HepG2 (cell line): ENCODE results near the gene FDXR. TPM values are rescaled to one million over a fixed set of nuclear protein-coding genes. Genes with fewer than 3 reads are reported as not detected.

Source experiments
- ATAC-seq: fragments of 200-7000 bp; cut with Tn5 transposase; 3 replicates; pipeline ENCODE4 v1.9.1; 2020; ENCODE audit warnings: mild to moderate bottlenecking, moderate library complexity
- BruUV-seq: library from RNA; stranded (reverse); fragments of 400-500 nt; replicated peaks from 2 replicates; lab custom pipeline; 2021; lab: Mats Ljungman, UMichigan
- CTCF ChIA-PET: fragments of 300-600 bp; formaldehyde crosslinking; extraction: SDS; loops from one replicate; lab custom pipeline; 2021; ENCODE audit warnings: low total read pairs, inconsistent platforms, low intra/inter-chr PET ratio; lab: Yijun Ruan, JAX
- POLR2A ChIA-PET: fragments of 350-600 bp; sonication (Branson Sonifier 250); formaldehyde crosslinking; loops from one replicate; lab custom pipeline; 2020; ENCODE audit warnings: antibody characterized with exemption, inconsistent platforms; lab: Yijun Ruan, JAX
- DNase-seq: peaks from one replicate; pipeline ENCODE4 v3.0.0-alpha.2; 2015; ENCODE audit warnings: low spot score
- FAIRE-seq: peaks from 3 replicates; lab custom pipeline; 2011; peaks lifted over from hg19 to GRCh38; lab: Jason Lieb, UNC
- H2AFZ ChIP-seq: one replicate; pipeline ENCODE4 v1.6.1; 2011; ENCODE audit warnings: low read length, inconsistent platforms
- H3K27ac ChIP-seq: fragments of 300-600 bp; 3 replicates; pipeline ENCODE4 v1.8.0; 2011; ENCODE audit warnings: mixed run types, mild to moderate bottlenecking, mixed read lengths, low read length, inconsistent platforms; ENCODE audit not compliant: insufficient read depth; ENCODE audit errors: extremely low read length
- H3K27me3 ChIP-seq, 2 experiments: fragments of 200-600 bp in 1 of 2; 2 replicates in 1 of 2; 3 replicates in 1 of 2; pipeline versions ENCODE4 v1.6.0 to v1.8.0; 2011; ENCODE audit warnings: low read length in 2 of 2, mild to moderate bottlenecking in 2 of 2, moderate library complexity in 2 of 2, inconsistent platforms in 1 of 2; ENCODE audit not compliant: insufficient read depth in 2 of 2, control insufficient read depth in 1 of 2
- H3K36me3 ChIP-seq, 2 experiments: fragments of 200-600 bp in 1 of 2; replicated peaks in 1 of 2; 2 replicates in 1 of 2; 3 replicates in 1 of 2; pipeline versions ENCODE4 v1.5.1 to v1.8.0; 2011; ENCODE audit warnings: low read length in 2 of 2, inconsistent platforms in 1 of 2; ENCODE audit not compliant: insufficient read depth in 2 of 2, control insufficient read depth in 1 of 2
- H3K4me1 ChIP-seq: 2 replicates; pipeline ENCODE4 v1.5.1; 2012; ENCODE audit warnings: low read length, inconsistent platforms; ENCODE audit not compliant: insufficient read depth
- H3K4me2 ChIP-seq: 2 replicates; pipeline ENCODE4 v1.6.0; 2011; ENCODE audit warnings: low read depth, low read length, inconsistent platforms
- H3K4me3 ChIP-seq, 3 experiments: fragments of 200-600 bp in 1 of 3; sonication (generic), shearing (Covaris generic) in 1 of 3; replicated peaks in 1 of 3; 2 replicates each; pipeline ENCODE4 v1.5.1; 2011 to 2016; ENCODE audit warnings: low read length in 3 of 3, inconsistent platforms in 2 of 3, low read depth in 2 of 3, mild to moderate bottlenecking in 2 of 3, control low read depth in 1 of 3, mixed read lengths in 1 of 3; ENCODE audit not compliant: insufficient read depth in 1 of 3
- H3K79me2 ChIP-seq: one replicate; pipeline ENCODE4 v1.6.1; 2011; ENCODE audit warnings: low read length, inconsistent platforms; ENCODE audit not compliant: insufficient read depth
- H3K9ac ChIP-seq: 2 replicates; pipeline ENCODE4 v1.6.0; 2011; ENCODE audit warnings: mild to moderate bottlenecking, low read depth, low read length, inconsistent platforms; ENCODE audit not compliant: insufficient read depth
- H3K9me3 ChIP-seq: 2 replicates; pipeline ENCODE4 v1.5.1; 2012; ENCODE audit warnings: mild to moderate bottlenecking, low read length
- H4K20me1 ChIP-seq: 2 replicates; pipeline ENCODE4 v1.6.0; 2011; ENCODE audit warnings: inconsistent platforms, mild to moderate bottlenecking, low read length, moderate library complexity; ENCODE audit not compliant: insufficient read depth
- AHDC1 ChIP-seq: sonication (generic); formaldehyde crosslinking; IDR thresholded peaks from 2 replicates; pipeline ENCODE4 v1.5.1; 2020; ENCODE audit warnings: mild to moderate bottlenecking, missing genetic modification reagents, borderline replicate concordance
- CREB1 ChIP-seq, 2 experiments: fragments of 450-650 bp in 1 of 2; IDR thresholded peaks; 2 replicates each; pipeline ENCODE4 v1.6.1; 2016 to 2017; ENCODE audit warnings: control low read depth in 1 of 2, mild to moderate bottlenecking in 1 of 2, missing compliant biosample characterization in 1 of 2, missing genetic modification characterization in 1 of 2
- CREBL2 ChIP-seq: sonication (generic); formaldehyde crosslinking; IDR thresholded peaks from 2 replicates; pipeline ENCODE4 v1.8.1; 2023; ENCODE audit warnings: missing genetic modification reagents, mild to moderate bottlenecking, borderline replicate concordance
- HHEX ChIP-seq: IDR thresholded peaks from 2 replicates; pipeline ENCODE4 v1.6.1; 2016; ENCODE audit warnings: control low read depth
- IRX3 ChIP-seq: sonication (generic); formaldehyde crosslinking; IDR thresholded peaks from 2 replicates; pipeline ENCODE4 v1.8.1; 2023; ENCODE audit warnings: mild to moderate bottlenecking, low read depth, missing genetic modification reagents, borderline replicate concordance
- MED13 ChIP-seq: sonication (generic); formaldehyde crosslinking; IDR thresholded peaks from 2 replicates; pipeline ENCODE4 v1.5.0; 2020; ENCODE audit warnings: missing genetic modification reagents
- PLRG1 ChIP-seq: fragments of 450-650 bp; conservative IDR thresholded peaks from 2 replicates; pipeline ENCODE4 v1.6.1; 2016
- POGK ChIP-seq: sonication (generic); formaldehyde crosslinking; conservative IDR thresholded peaks from 2 replicates; pipeline ENCODE4 v1.8.0; 2022; ENCODE audit warnings: mild to moderate bottlenecking, moderate library complexity, missing genetic modification reagents
- POLR2G ChIP-seq: fragments of 200-400 bp; formaldehyde crosslinking; IDR thresholded peaks from 2 replicates; pipeline ENCODE4 v1.6.1; 2018; ENCODE audit warnings: mild to moderate bottlenecking, low read depth, low read length, moderate library complexity
- PRPF4 ChIP-seq: fragments of 200-400 bp; formaldehyde crosslinking; IDR thresholded peaks from 2 replicates; pipeline ENCODE4 v1.6.1; 2016; ENCODE audit warnings: low read length, low read depth; ENCODE audit not compliant: poor library complexity, severe bottlenecking
- ZNF766 ChIP-seq: sonication (generic); formaldehyde crosslinking; IDR thresholded peaks from 2 replicates; pipeline ENCODE4 v1.5.0; 2020; ENCODE audit warnings: missing genetic modification reagents, borderline replicate concordance
- ZNF883 ChIP-seq: sonication (generic); formaldehyde crosslinking; IDR thresholded peaks from 2 replicates; pipeline ENCODE4 v1.5.1; 2020; ENCODE audit warnings: mild to moderate bottlenecking, missing genetic modification reagents; ENCODE audit errors: not compliant biosample characterization
- WGBS: methylation state at CpG from one replicate; pipeline ENCODE4 v1.1.6; 2017; ENCODE audit warnings: low lambda C conversion rate; 5-methylcytosine and 5-hydroxymethylcytosine counted together
- in situ Hi-C: cut with HindIII; loops from 2 replicates; pipeline ENCODE4 v1.10.0; 2017; ENCODE audit warnings: low pct_unique_long_range_greater_than_20kb; ENCODE audit not compliant: extremely low pct_ligation_motif_present
- intact Hi-C: fragments of 100-400 bp; cut with micrococcal nuclease; formaldehyde crosslinking; loops from one replicate; pipeline ENCODE4 v1.10.0; 2022; ENCODE audit not compliant: unreplicated experiment
- polyA plus RNA-seq, 8 experiments: library from polyadenylated mRNA; depleted of rRNA in 3 of 8; stranded (reverse) in 7 of 8; unstranded in 1 of 8; fragments of >200 nt; fragmentation: Illumina TruSeq in 4 of 8; extraction: Trizol in 4 of 8; gene quantifications; 2 replicates each; pipeline versions ENCODE4 v1.2.1 to v1.2.3, GENCODE V29; 2011 to 2016; ENCODE audit warnings: low read depth in 4 of 8, missing spikeins in 1 of 8, mixed read lengths in 1 of 8; ENCODE audit not compliant: insufficient read depth in 1 of 8
- total RNA-seq, 5 experiments: library from RNA; depleted of rRNA; stranded (reverse); fragments of >200 nt; fragmentation: Illumina TruSeq; extraction: Trizol; gene quantifications; 2 replicates each; pipeline ENCODE4 v1.2.3, GENCODE V29; 2016; ENCODE audit warnings: low read depth in 1 of 5

The FDXR gene
- total and polyA plus RNA-seq, 2 of the 13 experiments (the other 11 are each of a cell fraction or from before 2014, with no cell fraction given): 23.4 to 116 TPM

GRCh38 chr17:74854792-74855191 lies 18.0 kb downstream of the FDXR start (continued):
- no peak for TF ChIP-seq AHDC1 (CRISPR knock-in tag)
- no peak for TF ChIP-seq PRPF4
- TF ChIP-seq, all 625 proteins: peak for 0

GRCh38 chr17:74853669-74854068 lies 19.1 kb downstream of the FDXR start:
- peaks cover 19 to 87% of the 10 kb centered on the region in 2 experiments for H3K27me3 ChIP-seq
- TF ChIP-seq PLRG1: no peak
- TF ChIP-seq MED13 (CRISPR knock-in tag): no peak
- TF ChIP-seq POLR2G: no peak
- no peak for TF ChIP-seq ZNF766 (CRISPR knock-in tag)
- TF ChIP-seq HHEX (CRISPR knock-in tag): no peak
- no peak for TF ChIP-seq ZNF883 (CRISPR knock-in tag)
- no peak for TF ChIP-seq IRX3 (CRISPR knock-in tag)
- no peak for TF ChIP-seq CREBL2
- TF ChIP-seq CREB1 (IDR thresholded peaks at IDR 0.05): no peak
- TF ChIP-seq CREB1 (CRISPR knock-in tag; IDR thresholded peaks at IDR 0.05): no peak
- TF ChIP-seq POGK: no peak

More at GRCh38 chr17:74853669-74854068, 19.1 kb downstream of the FDXR start:
- no TSS peak for BruUV-seq
- H3K27ac ChIP-seq: no peak overlapping the region
- no peaks in the 10 kb centered on the region for H3K9me3 ChIP-seq
- WGBS: 42% methylated on average over 8 of the region's 8 CpGs
- in situ Hi-C loops (no loop called here), intact Hi-C loops (no loop called here)
- H3K4me3 ChIP-seq: no peak overlapping the region
- H4K20me1 ChIP-seq: no peaks in the 10 kb centered on the region; the same call in 1 of the 2 replicates
- POLR2A ChIA-PET: interaction anchor here (2.3 kb wide), 1 partner anchor 19 kb away, joined by 22 read pairs; the partner anchor contains the start of gene FDXR
- no peaks in the 10 kb centered on the region for H3K36me3 ChIP-seq
- DNase-seq (no peak), ATAC-seq (no peak), FAIRE-seq (no peak)
- no peaks in the 10 kb centered on the region for H3K79me2 ChIP-seq
- H3K9ac ChIP-seq: no peak overlapping the region
- H3K4me2 ChIP-seq: no peak overlapping the region
- CTCF ChIA-PET: no interaction called here
- H3K4me1 ChIP-seq: peaks cover 9% of the 10 kb centered on the region
- no peak overlapping the region for H2AFZ ChIP-seq
